AML-193 (cell line): ENCODE results near the gene KCTD13.
"Not testable (repeated sequence)": the region's sequence is repeated elsewhere in the genome, so short reads cannot be mapped to it uniquely, and the experiment has no call there.

Experiments used
- DNase-seq, 2 experiments: peaks; one replicate each; lab custom pipeline; 2025; lab: John Stamatoyannopoulos, UW

Gene KCTD13, protein sequence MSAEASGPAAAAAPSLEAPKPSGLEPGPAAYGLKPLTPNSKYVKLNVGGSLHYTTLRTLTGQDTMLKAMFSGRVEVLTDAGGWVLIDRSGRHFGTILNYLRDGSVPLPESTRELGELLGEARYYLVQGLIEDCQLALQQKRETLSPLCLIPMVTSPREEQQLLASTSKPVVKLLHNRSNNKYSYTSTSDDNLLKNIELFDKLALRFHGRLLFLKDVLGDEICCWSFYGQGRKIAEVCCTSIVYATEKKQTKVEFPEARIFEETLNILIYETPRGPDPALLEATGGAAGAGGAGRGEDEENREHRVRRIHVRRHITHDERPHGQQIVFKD

GRCh38 chr16:29925781-29926710, at the start of gene KCTD13:
Gene KCTD13, minus strand, starts transcription at chr16:29926226. Its CDS starts 193 bp downstream, at chr16:29926033.
- DNase-seq, result peak; percentile 45 to 63

DNA sequence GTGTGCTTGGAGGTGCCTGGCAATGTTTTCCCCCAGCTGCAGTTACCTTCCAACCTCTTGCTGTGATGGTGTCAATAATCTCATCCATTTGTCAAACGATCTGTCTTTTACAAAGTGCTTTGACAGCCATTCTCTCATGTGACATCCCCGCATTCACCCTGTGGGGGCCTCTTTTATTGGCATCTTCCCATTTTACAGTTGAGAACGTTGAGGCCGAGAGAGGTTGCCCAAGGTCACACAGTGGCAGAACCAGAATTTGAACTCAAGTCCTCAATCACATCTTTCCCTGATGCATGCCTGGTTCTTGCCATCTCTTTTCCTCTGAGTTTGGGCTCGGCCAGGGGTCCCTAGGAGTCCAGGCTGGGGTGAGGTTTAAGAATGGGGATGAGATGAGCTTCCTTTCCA, 49.1 kb upstream of the KCTD13 start:
- no peak for DNase-seq

GRCh38 chr16:29974291-29975133, 48.5 kb upstream of the KCTD13 start:
- peak; percentile 15 to 41 for DNase-seq

GRCh38 chr16:29973384-29974246, 47.6 kb upstream of the KCTD13 start, which contains the start of gene TAOK2:
Gene TAOK2, plus strand, starts transcription at chr16:29973868. Its CDS starts 3,905 bp downstream, at chr16:29977773.
- DNase-seq, result peak; percentile 96 to 98

- no peak for DNase-seq
Observed at GRCh38 chr16:29972992-29973383, 47.0 kb upstream of the KCTD13 start.

DNA sequence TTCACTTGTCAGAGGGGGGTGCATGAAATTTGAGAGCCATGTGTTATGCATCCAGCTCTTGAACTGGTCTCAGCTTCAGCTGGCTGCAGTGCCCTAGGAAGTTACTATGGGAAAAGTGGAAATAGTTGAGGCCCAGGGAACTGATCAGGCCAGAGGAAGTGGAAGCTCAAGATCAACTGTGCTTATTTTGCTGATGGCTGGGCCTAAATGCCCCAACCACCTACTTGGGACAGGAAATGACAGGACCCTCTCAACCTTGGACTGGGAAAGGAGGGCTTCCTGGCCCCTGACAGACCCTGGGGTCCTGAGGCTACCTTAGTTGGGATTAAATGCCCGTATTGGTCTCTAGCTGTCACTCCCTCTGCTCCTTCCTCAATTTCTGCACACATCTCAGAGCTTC, 46.5 kb upstream of the KCTD13 start:
- no peak for DNase-seq

DNA sequence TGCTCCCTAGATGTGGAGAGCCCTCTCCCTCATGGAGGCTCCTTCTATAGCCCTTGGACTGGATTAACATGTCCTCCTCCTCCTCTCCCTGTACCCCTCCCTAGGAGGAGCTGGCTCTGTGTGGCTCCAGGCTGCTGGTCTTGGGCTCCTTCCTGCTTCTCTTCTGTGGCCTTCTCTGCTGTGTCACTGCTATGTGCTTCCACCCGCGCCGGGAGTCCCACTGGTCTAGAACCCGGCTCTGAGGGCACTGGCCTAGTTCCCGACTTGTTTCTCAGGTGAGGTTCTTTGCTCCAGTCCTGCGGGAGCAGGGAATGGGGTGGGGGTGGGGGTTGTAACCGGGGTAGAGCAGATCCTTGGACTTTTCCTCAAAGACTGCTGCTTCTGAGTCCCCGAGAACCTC, 45.3 kb upstream of the KCTD13 start:
- DNase-seq, result no peak

- DNase-seq, result no peak
Observed at GRCh38 chr16:29968205-29968604, 42.2 kb upstream of the KCTD13 start.

DNA sequence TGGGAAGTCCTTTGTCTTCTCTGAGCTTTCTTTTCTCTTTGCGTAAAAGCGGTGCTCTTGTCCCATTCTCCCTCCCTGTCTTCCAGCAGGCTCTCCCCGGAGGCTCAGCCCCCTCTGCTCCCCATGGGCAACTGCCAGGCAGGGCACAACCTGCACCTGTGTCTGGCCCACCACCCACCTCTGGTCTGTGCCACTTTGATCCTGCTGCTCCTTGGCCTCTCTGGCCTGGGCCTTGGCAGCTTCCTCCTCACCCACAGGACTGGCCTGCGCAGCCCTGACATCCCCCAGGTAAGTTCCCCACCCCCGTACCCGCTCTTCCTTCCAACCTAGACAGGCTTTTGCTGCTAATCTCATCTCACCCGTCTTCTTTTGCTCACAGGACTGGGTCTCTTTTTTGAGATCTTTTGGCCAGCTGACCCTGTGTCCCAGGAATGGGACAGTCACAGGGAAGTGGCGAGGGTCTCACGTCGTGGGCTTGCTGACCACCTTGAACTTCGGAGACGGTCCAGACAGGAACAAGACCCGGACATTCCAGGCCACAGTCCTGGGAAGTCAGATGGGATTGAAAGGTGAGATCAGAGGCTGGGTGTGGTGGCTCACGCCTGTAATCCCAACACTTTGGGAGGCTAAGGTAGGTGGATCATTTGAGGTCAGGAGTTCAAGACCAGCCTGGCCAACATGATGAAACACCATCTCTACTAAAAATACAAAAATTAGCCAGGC, 37.2 kb upstream of the KCTD13 start:
- DNase-seq, result no peak

DNA sequence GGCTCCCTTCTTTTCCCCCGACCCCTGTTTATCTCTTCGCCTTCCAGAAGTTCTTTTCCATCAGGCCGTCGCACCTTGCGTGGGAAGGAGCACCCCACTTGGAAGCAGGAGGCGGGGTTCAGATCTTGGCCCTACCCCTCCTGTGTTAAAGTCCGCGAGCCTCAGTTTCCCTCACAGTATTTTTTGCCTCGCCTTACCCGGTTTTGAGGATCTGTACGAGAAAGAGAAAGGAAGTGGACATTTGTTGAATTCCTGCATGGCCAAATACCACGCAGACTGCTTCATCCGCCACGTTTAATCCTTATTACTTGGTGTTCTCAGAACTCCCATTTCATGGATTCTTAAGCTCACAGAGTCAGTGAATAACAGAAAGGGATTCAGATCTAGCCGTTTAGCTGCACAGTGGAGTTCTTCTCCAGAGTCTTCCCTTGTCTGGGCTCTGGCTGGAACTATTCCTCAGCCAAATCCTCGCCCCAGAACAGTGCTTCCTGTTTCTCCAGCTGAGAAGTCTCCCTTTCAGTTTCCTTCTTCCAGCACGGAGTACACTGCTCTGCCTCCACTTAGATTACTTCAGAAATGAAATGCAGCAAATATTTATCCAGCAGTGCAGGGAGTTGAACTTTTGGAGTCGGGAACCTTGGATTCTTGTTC, 36.4 kb upstream of the KCTD13 start:
- DNase-seq, result peak; percentile 17 to 22

DNA sequence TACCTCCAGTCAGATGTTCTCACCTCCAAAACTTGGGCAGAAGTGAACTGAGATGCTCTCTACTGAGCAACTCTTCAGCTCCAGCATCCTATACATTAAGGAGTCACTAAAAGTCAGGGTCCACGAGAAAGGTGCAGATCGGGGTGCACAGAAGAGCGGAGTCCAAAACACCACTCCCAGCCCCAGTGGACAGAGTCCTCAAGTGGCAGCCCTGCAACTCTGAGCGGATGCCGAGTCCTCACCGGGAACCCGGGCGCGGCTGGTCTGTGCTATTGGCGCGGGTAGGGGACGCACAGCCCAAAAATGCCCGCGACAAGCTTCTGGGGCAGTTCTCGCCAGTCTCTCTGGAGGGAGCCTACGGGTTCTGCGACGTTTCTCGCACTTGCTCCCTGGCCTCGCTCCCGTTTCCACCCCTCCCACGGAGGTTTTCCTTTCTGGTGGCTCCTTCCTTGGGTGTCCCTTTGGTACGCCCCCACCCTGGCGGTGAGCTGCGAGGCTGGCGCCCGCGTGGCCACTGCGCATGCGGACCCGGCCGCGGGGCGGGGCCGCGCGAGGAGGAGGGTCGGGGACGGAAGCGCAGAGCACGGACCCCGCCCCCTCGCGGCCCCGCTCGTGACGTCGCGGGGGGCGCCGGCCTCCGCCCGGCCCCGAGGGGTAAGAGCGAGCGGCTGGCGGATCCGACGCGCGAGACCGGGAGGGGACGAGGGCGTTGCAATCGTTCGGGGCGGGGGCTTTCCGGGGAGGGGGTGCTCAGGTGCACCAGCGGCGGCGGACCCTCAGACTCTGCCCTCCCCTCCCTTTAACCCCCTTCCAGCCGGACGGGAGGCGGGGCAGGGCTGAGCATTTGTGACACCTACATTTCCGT, 35.7 kb upstream of the KCTD13 start, which contains the start of gene TMEM219:
Gene TMEM219 (plus strand): TSS at position 601 of the 865 bp plus-strand sequence. CDS start 1,065 bp downstream, outside the sequence.
- DNase-seq, result peak; percentile 72 to 86

- no peak for DNase-seq
Observed at GRCh38 chr16:29961127-29961478, 35.1 kb upstream of the KCTD13 start.

GRCh38 chr16:29959821-29960220, 33.8 kb upstream of the KCTD13 start:
- not testable (repeated sequence) for DNase-seq

DNA sequence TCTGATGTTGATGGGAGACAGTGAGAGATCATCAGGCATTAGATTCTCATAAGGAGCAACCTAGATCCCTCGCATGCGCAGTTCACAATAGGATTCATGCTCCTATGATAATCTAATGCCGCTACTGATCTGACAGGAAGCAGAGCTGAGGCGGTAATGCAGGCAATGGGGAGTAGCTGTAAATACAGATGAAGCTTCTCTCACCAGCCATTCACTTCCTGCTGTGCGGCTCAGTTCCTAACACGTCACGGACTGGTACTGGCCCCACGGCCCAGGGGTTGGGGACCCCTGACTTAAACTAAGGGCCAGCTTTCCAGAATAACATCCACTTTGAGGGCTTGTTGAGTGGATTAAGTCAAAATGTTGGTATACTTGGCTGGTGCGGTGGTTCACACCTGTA, 33.3 kb upstream of the KCTD13 start:
- no peak for DNase-seq

GRCh38 chr16:29958756-29959155, 32.7 kb upstream of the KCTD13 start:
- DNase-seq, result no peak

DNA sequence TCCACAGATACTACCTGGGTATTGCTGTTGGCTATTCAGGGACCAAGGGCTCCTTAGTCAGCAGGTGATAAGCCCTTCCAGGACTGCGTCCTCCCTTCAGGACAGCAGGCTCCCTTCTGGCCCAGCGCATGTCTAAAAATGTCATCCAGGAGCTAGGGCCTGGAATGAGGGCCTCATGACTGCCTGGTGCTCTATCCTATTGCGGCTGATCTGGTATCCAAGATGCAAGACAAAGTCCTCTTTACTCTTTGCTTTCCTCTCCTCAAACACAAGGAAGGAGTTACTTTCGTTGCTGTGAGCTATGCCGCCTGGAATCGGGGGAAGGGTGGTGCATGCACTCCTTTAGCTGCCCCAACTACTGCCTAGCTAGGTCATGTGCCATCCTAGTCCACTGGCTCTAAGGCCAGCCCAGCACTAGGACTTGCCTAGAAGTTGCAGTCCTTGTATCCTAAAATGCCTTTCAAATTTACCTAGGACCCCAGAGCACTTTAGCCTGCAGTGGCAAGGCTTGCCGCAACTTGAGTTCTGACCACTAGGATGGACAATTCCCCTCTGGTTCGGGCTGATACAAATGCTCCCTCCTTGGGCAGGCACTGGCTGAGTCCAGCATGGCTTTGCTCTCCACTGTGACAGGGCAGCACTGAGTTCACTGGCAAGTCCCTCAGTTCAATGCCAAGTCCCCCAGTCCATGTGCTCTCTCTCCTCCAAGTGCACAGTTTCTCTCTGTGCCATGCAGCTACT, 25.8 kb upstream of the KCTD13 start:
- DNase-seq, result no peak

- DNase-seq, result no peak
Observed at GRCh38 chr16:29950806-29951461, 24.9 kb upstream of the KCTD13 start.
